GM23338 (cell line): ENCODE results near the gene SPART. TPM values are rescaled to one million over a fixed set of nuclear protein-coding genes. Genes with fewer than 3 reads are reported as not detected.

ENCODE experiments used
- ATAC-seq: fragments of 200-7000 bp; cut with Tn5 transposase; 3 replicates; pipeline ENCODE4 v1.9.1; 2020
- DNase-seq: peaks from one replicate; pipeline ENCODE4 v3.0.0-alpha.2; 2015; ENCODE audit warnings: low spot score
- H2AFZ ChIP-seq: fragments of 200-600 bp; sonication (generic); 2 replicates; pipeline ENCODE4 v1.8.0; 2016; ENCODE audit warnings: antibody characterized with exemption, mild to moderate bottlenecking, moderate library complexity
- H3F3A ChIP-seq: fragments of 200-600 bp; sonication (generic); replicated peaks from 2 replicates; pipeline ENCODE4 v1.8.0; 2017; ENCODE audit warnings: antibody characterized with exemption, mixed run types, low read depth
- H3K27ac ChIP-seq: fragments of 200-600 bp; sonication (generic); 2 replicates; pipeline ENCODE4 v1.6.1; 2016; ENCODE audit warnings: low read depth
- H3K27me3 ChIP-seq: fragments of 200-600 bp; sonication (generic); 2 replicates; pipeline ENCODE4 v1.8.0; 2016; ENCODE audit warnings: mild to moderate bottlenecking, mixed run types, moderate library complexity; ENCODE audit not compliant: insufficient read depth
- H3K36me3 ChIP-seq: fragments of 200-600 bp; sonication (generic); 2 replicates; pipeline ENCODE4 v1.8.0; 2016; ENCODE audit warnings: mild to moderate bottlenecking; ENCODE audit not compliant: insufficient read depth
- H3K4me1 ChIP-seq: fragments of 200-600 bp; sonication (generic); 2 replicates; pipeline ENCODE4 v1.8.0; 2016; ENCODE audit warnings: mild to moderate bottlenecking, moderate library complexity; ENCODE audit not compliant: insufficient read depth
- H3K4me2 ChIP-seq: fragments of 200-600 bp; sonication (generic); 2 replicates; pipeline ENCODE4 v1.7.1; 2017; ENCODE audit warnings: mixed run types
- H3K4me3 ChIP-seq: fragments of 200-600 bp; sonication (generic); 2 replicates; pipeline ENCODE4 v1.6.1; 2016; ENCODE audit warnings: mixed run types
- H3K79me2 ChIP-seq: fragments of 200-600 bp; sonication (generic); replicated peaks from 2 replicates; pipeline ENCODE4 v1.8.0; 2017; ENCODE audit warnings: mild to moderate bottlenecking; ENCODE audit not compliant: insufficient read depth
- H3K9me2 ChIP-seq: fragments of 200-600 bp; sonication (generic); 2 replicates; pipeline ENCODE4 v1.8.0; 2017; ENCODE audit not compliant: insufficient read depth
- H4K20me1 ChIP-seq: fragments of 200-600 bp; sonication (generic); replicated peaks from 2 replicates; pipeline ENCODE4 v1.8.0; 2017; ENCODE audit warnings: mild to moderate bottlenecking; ENCODE audit not compliant: insufficient read depth
- H3K27ac Mint-ChIP-seq: 2 replicates; pipeline ENCODE4 v1.8.0; 2020; ENCODE audit warnings: inconsistent platforms, mild to moderate bottlenecking, moderate library complexity, mixed read lengths
- H3K27me3 Mint-ChIP-seq: 3 replicates; pipeline ENCODE4 v1.8.0; 2022; ENCODE audit warnings: low read depth, mild to moderate bottlenecking, moderate library complexity, mixed read lengths, inconsistent platforms; ENCODE audit not compliant: insufficient read depth, poor library complexity
- H3K36me3 Mint-ChIP-seq: 3 replicates; pipeline ENCODE4 v1.8.0; 2021; ENCODE audit warnings: low read depth, mild to moderate bottlenecking, inconsistent platforms, moderate library complexity, mixed read lengths
- H3K4me1 Mint-ChIP-seq: 3 replicates; pipeline ENCODE4 v1.8.0; 2020; ENCODE audit warnings: mild to moderate bottlenecking, inconsistent platforms, mixed read lengths
- H3K4me3 Mint-ChIP-seq: 3 replicates; pipeline ENCODE4 v1.8.0; 2021; ENCODE audit warnings: moderate library complexity, mild to moderate bottlenecking, inconsistent platforms, mixed read lengths
- H3K9me3 Mint-ChIP-seq: 3 replicates; pipeline ENCODE4 v1.8.0; 2020; ENCODE audit warnings: moderate library complexity, mild to moderate bottlenecking, inconsistent platforms, mixed read lengths
- CREB1 ChIP-seq: fragments of 250-450 bp; sonication (Bioruptor Pico); IDR thresholded peaks from 2 replicates; pipeline ENCODE4 v1.5.0; 2020; ENCODE audit warnings: low read depth, mild to moderate bottlenecking, moderate library complexity
- CTCF ChIP-seq, 2 experiments: fragments of 200-600 bp in 1 of 2; sonication (generic) in 1 of 2; conservative IDR thresholded peaks; 2 replicates each; pipeline versions ENCODE4 v1.5.1 to v1.6.1; 2016 to 2017; ENCODE audit warnings: antibody characterized with exemption in 2 of 2, low read depth in 2 of 2, mild to moderate bottlenecking in 2 of 2, moderate library complexity in 1 of 2
- ETS1 ChIP-seq: IDR thresholded peaks from 2 replicates; pipeline ENCODE4 v1.6.1; 2016; ENCODE audit warnings: antibody characterized with exemption
- EZH2 ChIP-seq: fragments of 200-600 bp; sonication (generic); IDR thresholded peaks from one replicate; pipeline ENCODE4 v1.8.0; 2017; ENCODE audit warnings: antibody characterized with exemption, mild to moderate bottlenecking, low read depth; ENCODE audit not compliant: unreplicated experiment
- EZH2phosphoT487 ChIP-seq: fragments of 200-600 bp; sonication (generic); IDR thresholded peaks from one replicate; pipeline ENCODE4 v1.8.1; 2018; ENCODE audit warnings: antibody characterized with exemption; ENCODE audit not compliant: unreplicated experiment
- JUNB ChIP-seq: IDR thresholded peaks from one replicate; pipeline ENCODE4 v1.6.1; 2016; ENCODE audit warnings: antibody characterized with exemption; ENCODE audit not compliant: unreplicated experiment
- NANOG ChIP-seq: IDR thresholded peaks from 2 replicates; pipeline ENCODE4 v1.6.1; 2016; ENCODE audit warnings: antibody characterized with exemption, borderline replicate concordance
- POLR2AphosphoS5 ChIP-seq: IDR thresholded peaks from 2 replicates; pipeline ENCODE4 v1.6.1; 2016; ENCODE audit warnings: antibody characterized with exemption, low read depth
- REST ChIP-seq: IDR thresholded peaks from one replicate; pipeline ENCODE4 v1.6.1; 2018; ENCODE audit warnings: antibody characterized with exemption; ENCODE audit not compliant: unreplicated experiment
- STAT1 ChIP-seq: IDR thresholded peaks from one replicate; pipeline ENCODE4 v1.6.1; 2016; ENCODE audit warnings: antibody characterized with exemption; ENCODE audit not compliant: unreplicated experiment
- ZNF114 ChIP-seq: fragments of 250-450 bp; sonication (Bioruptor Pico); IDR thresholded peaks from 2 replicates; pipeline ENCODE4 v1.5.0; 2020; ENCODE audit warnings: mild to moderate bottlenecking, moderate library complexity
- ZNF331 ChIP-seq: fragments of 250-450 bp; sonication (Bioruptor Pico); IDR thresholded peaks from 2 replicates; pipeline ENCODE4 v1.5.0; 2020; ENCODE audit warnings: low read depth, mild to moderate bottlenecking, moderate library complexity
- ZNF462 ChIP-seq: fragments of 250-450 bp; sonication (Bioruptor Pico); IDR thresholded peaks from 2 replicates; pipeline ENCODE4 v1.5.0; 2020; ENCODE audit warnings: mild to moderate bottlenecking, moderate library complexity
- polyA plus RNA-seq: library from polyadenylated mRNA; unstranded; fragments of >200 nt; fragmentation: Nextera tagmentation; extraction: Ambion mirVana; gene quantifications from 2 replicates; pipeline ENCODE4 v1.2.1, GENCODE V29; 2016
- total RNA-seq: library from RNA; depleted of rRNA; stranded (reverse); fragments of >200 nt; shearing (Covaris generic); gene quantifications from 2 replicates; pipeline ENCODE4 v1.2.3, GENCODE V29; 2014

SPART gene
- total and polyA plus RNA-seq, 2 experiments from 2014 or later, result 109 to 116 TPM

GRCh38 chr13:36358175-36358718, 12.1 kb upstream of the SPART start:
- H3K27me3 ChIP-seq, result peaks cover 42% of the 10 kb centered on the region
- ATAC-seq (no peak), DNase-seq (no peak)
- no peaks in the 10 kb centered on the region for H4K20me1 ChIP-seq
- H3K4me2 ChIP-seq, result no peak overlapping the region
- no peak overlapping the region for H2AFZ ChIP-seq
- no peaks in the 10 kb centered on the region for H3K36me3 ChIP-seq
- H3K4me1 ChIP-seq, result no peaks in the 10 kb centered on the region
- H3K4me1 Mint-ChIP-seq, result no peaks in the 10 kb centered on the region
- H3K36me3 Mint-ChIP-seq, result peaks cover 3% of the 10 kb centered on the region; the same call in 2 of the 3 replicates
- H3F3A ChIP-seq, result no peaks in the 10 kb centered on the region
- TF ChIP-seq POLR2AphosphoS5 (no peak), REST (no peak), ZNF114 (CRISPR knock-in tag) (no peak), ZNF462 (CRISPR knock-in tag) (no peak), CTCF (conservative IDR thresholded peaks at IDR 0.05; ENCODE audit: low read depth in 2 of 2) (no peak), STAT1 (no peak), CREB1 (CRISPR knock-in tag) (no peak), JUNB (no peak), EZH2phosphoT487 (no peak), NANOG (no peak), EZH2 (no peak), ETS1 (no peak), ZNF331 (no peak)
- H3K4me3 ChIP-seq, result no peak overlapping the region
- peaks cover 4% of the 10 kb centered on the region for H3K27me3 Mint-ChIP-seq
- H3K4me3 Mint-ChIP-seq, result no peak overlapping the region
- H3K27ac Mint-ChIP-seq, result no peak overlapping the region
- H3K9me2 ChIP-seq, result no peaks in the 10 kb centered on the region; the same call in 1 of the 2 replicates
- H3K27ac ChIP-seq, result no peak overlapping the region
- H3K9me3 Mint-ChIP-seq, result no peaks in the 10 kb centered on the region
- H3K79me2 ChIP-seq, result no peaks in the 10 kb centered on the region
